WTC11 (cell line): ENCODE data around the gene GPX5. TPM values are rescaled to one million over a fixed set of nuclear protein-coding genes. Genes with fewer than 3 reads are reported as not detected.

Experiments
- ATAC-seq: fragments of 200-7000 bp; cut with Tn5 transposase; 2 replicates; pipeline ENCODE4 v1.10.0; 2021; ENCODE audit warnings: mild to moderate bottlenecking, moderate library complexity
- CTCF ChIA-PET: fragments of 300-600 bp; sonication (Branson Sonifier 250); formaldehyde crosslinking; loops from one replicate; lab custom pipeline; 2021; ENCODE audit warnings: antibody characterized with exemption; lab: Charles Lee
- POLR2A ChIA-PET: fragments of 350-600 bp; sonication (Branson Sonifier 250); formaldehyde crosslinking; loops from one replicate; lab custom pipeline; 2021; ENCODE audit warnings: antibody characterized with exemption; lab: Charles Lee
- DNase-seq: peaks from one replicate; pipeline ENCODE4 v3.0.0; 2021; ENCODE audit warnings: low spot score
- H3K27ac Mint-ChIP-seq: 2 replicates; pipeline ENCODE4 v1.8.0; 2021; ENCODE audit warnings: mixed read lengths
- H3K27me3 Mint-ChIP-seq: 2 replicates; pipeline ENCODE4 v1.8.0; 2021; ENCODE audit warnings: low read depth, mild to moderate bottlenecking, moderate library complexity, mixed read lengths
- H3K36me3 Mint-ChIP-seq: 2 replicates; pipeline ENCODE4 v1.8.0; 2021; ENCODE audit warnings: mixed read lengths
- H3K4me1 Mint-ChIP-seq: 2 replicates; pipeline ENCODE4 v1.8.0; 2022; ENCODE audit warnings: mixed read lengths
- H3K4me3 Mint-ChIP-seq: 2 replicates; pipeline ENCODE4 v1.8.0; 2021; ENCODE audit warnings: mild to moderate bottlenecking, moderate library complexity, mixed read lengths
- H3K9me3 Mint-ChIP-seq: 2 replicates; pipeline ENCODE4 v1.8.0; 2021; ENCODE audit warnings: mixed read lengths
- CBFB ChIP-seq: sonication (generic); formaldehyde crosslinking; IDR thresholded peaks from 2 replicates; pipeline ENCODE4 v1.8.1; 2022; ENCODE audit warnings: mild to moderate bottlenecking, low read depth, missing genetic modification reagents
- E2F5 ChIP-seq: sonication (generic); formaldehyde crosslinking; IDR thresholded peaks from 2 replicates; pipeline ENCODE4 v1.8.1; 2022; ENCODE audit warnings: mild to moderate bottlenecking, moderate library complexity, missing genetic modification reagents
- EMX1 ChIP-seq: fragments of 250-450 bp; sonication (Bioruptor Pico); IDR thresholded peaks from 2 replicates; pipeline ENCODE4 v1.8.0; 2021; ENCODE audit warnings: mild to moderate bottlenecking
- ESRRA ChIP-seq: sonication (generic); formaldehyde crosslinking; IDR thresholded peaks from 2 replicates; pipeline ENCODE4 v1.8.1; 2022; ENCODE audit warnings: mild to moderate bottlenecking, missing genetic modification reagents, borderline replicate concordance
- FOXP1 ChIP-seq: sonication (generic); formaldehyde crosslinking; IDR thresholded peaks from 2 replicates; pipeline ENCODE4 v1.8.0; 2022; ENCODE audit warnings: missing genetic modification reagents, mild to moderate bottlenecking, moderate library complexity, borderline replicate concordance
- IRF1 ChIP-seq: sonication (generic); formaldehyde crosslinking; IDR thresholded peaks from 2 replicates; pipeline ENCODE4 v1.8.0; 2023; ENCODE audit warnings: missing genetic modification reagents
- MAX ChIP-seq: sonication (generic); formaldehyde crosslinking; IDR thresholded peaks from 2 replicates; pipeline ENCODE4 v1.8.0; 2022; ENCODE audit warnings: mild to moderate bottlenecking, missing genetic modification reagents
- NR1H2 ChIP-seq: sonication (generic); formaldehyde crosslinking; IDR thresholded peaks from 2 replicates; pipeline ENCODE4 v1.9.0; 2021; ENCODE audit warnings: mild to moderate bottlenecking, moderate library complexity, missing genetic modification reagents
- PRDM15 ChIP-seq: sonication (generic); formaldehyde crosslinking; IDR thresholded peaks from 2 replicates; pipeline ENCODE4 v1.8.0; 2022; ENCODE audit warnings: missing genetic modification reagents
- RORB ChIP-seq: fragments of 250-450 bp; sonication (Bioruptor Pico); IDR thresholded peaks from 2 replicates; pipeline ENCODE4 v1.9.0; 2021; ENCODE audit warnings: mild to moderate bottlenecking
- SP1 ChIP-seq: sonication (generic); formaldehyde crosslinking; conservative IDR thresholded peaks from 2 replicates; pipeline ENCODE4 v1.8.1; 2022; ENCODE audit warnings: missing genetic modification reagents
- ZBTB21 ChIP-seq: sonication (generic); formaldehyde crosslinking; IDR thresholded peaks from 2 replicates; pipeline ENCODE4 v1.8.1; 2023; ENCODE audit warnings: mild to moderate bottlenecking, missing genetic modification reagents, borderline replicate concordance
- ZNF219 ChIP-seq: sonication (generic); formaldehyde crosslinking; IDR thresholded peaks from 2 replicates; pipeline ENCODE4 v1.8.0; 2023; ENCODE audit warnings: missing genetic modification reagents, mild to moderate bottlenecking, borderline replicate concordance
- ZNF416 ChIP-seq: fragments of 250-450 bp; sonication (Bioruptor Pico); IDR thresholded peaks from 2 replicates; pipeline ENCODE4 v1.9.0; 2021; ENCODE audit warnings: mild to moderate bottlenecking, inconsistent platforms
- ZNF512 ChIP-seq: sonication (generic); formaldehyde crosslinking; IDR thresholded peaks from 2 replicates; pipeline ENCODE4 v1.8.1; 2022; ENCODE audit warnings: missing genetic modification reagents, borderline replicate concordance
- ZNF532 ChIP-seq: fragments of 250-450 bp; sonication (Bioruptor Pico); IDR thresholded peaks from 2 replicates; pipeline ENCODE4 v1.9.0; 2021; ENCODE audit warnings: mild to moderate bottlenecking, borderline replicate concordance
- ZNF671 ChIP-seq: fragments of 250-450 bp; sonication (Bioruptor Pico); IDR thresholded peaks from 2 replicates; pipeline ENCODE4 v1.8.0; 2021; ENCODE audit warnings: mild to moderate bottlenecking
- total RNA-seq: library from RNA; stranded (reverse); gene quantifications from 3 replicates; pipeline ENCODE4 v1.2.3, GENCODE V29; 2021

GPX5 gene
- total RNA-seq, 1 experiment from 2014 or later, result not detected

GRCh38 chr6:28534875-28535274 is 9.2 kb downstream of the GPX5 start:
- no peak for DNase-seq
- TF ChIP-seq NR1H2 (CRISPR knock-in tag) (no peak), CBFB (no peak), ESRRA (CRISPR knock-in tag) (no peak), ZNF532 (no peak), RORB (no peak), ZNF512 (CRISPR knock-in tag) (no peak), MAX (CRISPR knock-in tag) (no peak), IRF1 (CRISPR knock-in tag) (no peak), ZNF671 (CRISPR knock-in tag) (no peak), ZBTB21 (CRISPR knock-in tag) (no peak), SP1 (CRISPR knock-in tag) (no peak), EMX1 (no peak), ZNF219 (CRISPR knock-in tag) (no peak), PRDM15 (CRISPR knock-in tag) (no peak), FOXP1 (CRISPR knock-in tag) (no peak), ZNF416 (CRISPR knock-in tag) (no peak), E2F5 (no peak)
- Mint-ChIP-seq H3K4me1 (peaks cover 35% of the 10 kb centered on the region), H3K27ac (no peak overlapping the region), H3K27me3 (no peaks in the 10 kb centered on the region; the same call in 1 of the 2 replicates), H3K4me3 (no peak overlapping the region), H3K9me3 (no peaks in the 10 kb centered on the region), H3K36me3 (no peaks in the 10 kb centered on the region)
- ChIA-PET CTCF (no interaction called here), POLR2A (no interaction called here)
- no peak for ATAC-seq
